HepG2 (cell line): ENCODE results near the gene PAMR1. TPM values are rescaled to one million over a fixed set of nuclear protein-coding genes. Genes with fewer than 3 reads are reported as not detected.

Experiments
- ATAC-seq: fragments of 200-7000 bp; cut with Tn5 transposase; 3 replicates; pipeline ENCODE4 v1.9.1; 2020; ENCODE audit warnings: mild to moderate bottlenecking, moderate library complexity
- BruUV-seq: library from RNA; stranded (reverse); fragments of 400-500 nt; replicated peaks from 2 replicates; lab custom pipeline; 2021; lab: Mats Ljungman, UMichigan
- CTCF ChIA-PET: fragments of 300-600 bp; formaldehyde crosslinking; extraction: SDS; loops from one replicate; lab custom pipeline; 2021; ENCODE audit warnings: low total read pairs, inconsistent platforms, low intra/inter-chr PET ratio; lab: Yijun Ruan, JAX
- POLR2A ChIA-PET: fragments of 350-600 bp; sonication (Branson Sonifier 250); formaldehyde crosslinking; loops from one replicate; lab custom pipeline; 2020; ENCODE audit warnings: antibody characterized with exemption, inconsistent platforms; lab: Yijun Ruan, JAX
- DNase-seq: peaks from one replicate; pipeline ENCODE4 v3.0.0-alpha.2; 2015; ENCODE audit warnings: low spot score
- FAIRE-seq: peaks from 3 replicates; lab custom pipeline; 2011; peaks lifted over from hg19 to GRCh38; lab: Jason Lieb, UNC
- H2AFZ ChIP-seq: one replicate; pipeline ENCODE4 v1.6.1; 2011; ENCODE audit warnings: low read length, inconsistent platforms
- H3K27ac ChIP-seq: fragments of 300-600 bp; 3 replicates; pipeline ENCODE4 v1.8.0; 2011; ENCODE audit warnings: mixed run types, mild to moderate bottlenecking, mixed read lengths, low read length, inconsistent platforms; ENCODE audit not compliant: insufficient read depth; ENCODE audit errors: extremely low read length
- H3K27me3 ChIP-seq, 2 experiments: fragments of 200-600 bp in 1 of 2; 2 replicates in 1 of 2; 3 replicates in 1 of 2; pipeline versions ENCODE4 v1.6.0 to v1.8.0; 2011; ENCODE audit warnings: low read length in 2 of 2, mild to moderate bottlenecking in 2 of 2, moderate library complexity in 2 of 2, inconsistent platforms in 1 of 2; ENCODE audit not compliant: insufficient read depth in 2 of 2, control insufficient read depth in 1 of 2
- H3K36me3 ChIP-seq, 2 experiments: fragments of 200-600 bp in 1 of 2; replicated peaks in 1 of 2; 2 replicates in 1 of 2; 3 replicates in 1 of 2; pipeline versions ENCODE4 v1.5.1 to v1.8.0; 2011; ENCODE audit warnings: low read length in 2 of 2, inconsistent platforms in 1 of 2; ENCODE audit not compliant: insufficient read depth in 2 of 2, control insufficient read depth in 1 of 2
- H3K4me1 ChIP-seq: 2 replicates; pipeline ENCODE4 v1.5.1; 2012; ENCODE audit warnings: low read length, inconsistent platforms; ENCODE audit not compliant: insufficient read depth
- H3K4me2 ChIP-seq: 2 replicates; pipeline ENCODE4 v1.6.0; 2011; ENCODE audit warnings: low read depth, low read length, inconsistent platforms
- H3K4me3 ChIP-seq, 3 experiments: fragments of 200-600 bp in 1 of 3; sonication (generic), shearing (Covaris generic) in 1 of 3; replicated peaks in 1 of 3; 2 replicates each; pipeline ENCODE4 v1.5.1; 2011 to 2016; ENCODE audit warnings: low read length in 3 of 3, inconsistent platforms in 2 of 3, low read depth in 2 of 3, mild to moderate bottlenecking in 2 of 3, control low read depth in 1 of 3, mixed read lengths in 1 of 3; ENCODE audit not compliant: insufficient read depth in 1 of 3
- H3K79me2 ChIP-seq: one replicate; pipeline ENCODE4 v1.6.1; 2011; ENCODE audit warnings: low read length, inconsistent platforms; ENCODE audit not compliant: insufficient read depth
- H3K9ac ChIP-seq: 2 replicates; pipeline ENCODE4 v1.6.0; 2011; ENCODE audit warnings: mild to moderate bottlenecking, low read depth, low read length, inconsistent platforms; ENCODE audit not compliant: insufficient read depth
- H3K9me3 ChIP-seq: 2 replicates; pipeline ENCODE4 v1.5.1; 2012; ENCODE audit warnings: mild to moderate bottlenecking, low read length
- H4K20me1 ChIP-seq: 2 replicates; pipeline ENCODE4 v1.6.0; 2011; ENCODE audit warnings: inconsistent platforms, mild to moderate bottlenecking, low read length, moderate library complexity; ENCODE audit not compliant: insufficient read depth
- BRCA1 ChIP-seq: sonication (generic); formaldehyde crosslinking; IDR thresholded peaks from 2 replicates; pipeline ENCODE4 v1.4.0; 2020; ENCODE audit warnings: missing genetic modification reagents
- ELF3 ChIP-seq: IDR thresholded peaks from 2 replicates; pipeline ENCODE4 v1.6.1; 2016; ENCODE audit warnings: missing genetic modification reagents, missing compliant biosample characterization
- GMEB2 ChIP-seq: IDR thresholded peaks from 2 replicates; pipeline ENCODE4 v1.6.1; 2016; ENCODE audit warnings: missing biosample characterization, missing genetic modification reagents, low read depth
- HDAC2 ChIP-seq: sonication (generic); formaldehyde crosslinking; IDR thresholded peaks from 2 replicates; pipeline ENCODE4 v1.4.0; 2020; ENCODE audit warnings: missing genetic modification reagents
- HOXD1 ChIP-seq: sonication (generic); formaldehyde crosslinking; IDR thresholded peaks from 2 replicates; pipeline ENCODE4 v1.5.0; 2020; ENCODE audit warnings: missing genetic modification reagents
- IKZF1 ChIP-seq: fragments of 450-650 bp; IDR thresholded peaks from 2 replicates; pipeline ENCODE4 v1.7.1; 2016
- NFE2L1 ChIP-seq: sonication (generic); formaldehyde crosslinking; IDR thresholded peaks from 2 replicates; pipeline ENCODE4 v1.4.0; 2020; ENCODE audit warnings: missing genetic modification reagents, mild to moderate bottlenecking, borderline replicate concordance
- REST ChIP-seq, 2 experiments: IDR thresholded peaks; 2 replicates each; pipeline ENCODE4 v1.6.1; 2011 to 2012; ENCODE audit warnings: low read length in 2 of 2, borderline replicate concordance in 1 of 2, low read depth in 1 of 2, mild to moderate bottlenecking in 1 of 2, moderate library complexity in 1 of 2
- ZNF253 ChIP-seq: sonication (generic); formaldehyde crosslinking; IDR thresholded peaks from 2 replicates; pipeline ENCODE4 v1.8.0; 2022; ENCODE audit warnings: mild to moderate bottlenecking, missing genetic modification reagents, borderline replicate concordance
- WGBS: methylation state at CpG from one replicate; pipeline ENCODE4 v1.1.6; 2017; ENCODE audit warnings: low lambda C conversion rate; 5-methylcytosine and 5-hydroxymethylcytosine counted together
- in situ Hi-C: cut with HindIII; loops from 2 replicates; pipeline ENCODE4 v1.10.0; 2017; ENCODE audit warnings: low pct_unique_long_range_greater_than_20kb; ENCODE audit not compliant: extremely low pct_ligation_motif_present
- intact Hi-C: fragments of 100-400 bp; cut with micrococcal nuclease; formaldehyde crosslinking; loops from one replicate; pipeline ENCODE4 v1.10.0; 2022; ENCODE audit not compliant: unreplicated experiment
- polyA plus RNA-seq, 8 experiments: library from polyadenylated mRNA; depleted of rRNA in 3 of 8; stranded (reverse) in 7 of 8; unstranded in 1 of 8; fragments of >200 nt; fragmentation: Illumina TruSeq in 4 of 8; extraction: Trizol in 4 of 8; gene quantifications; 2 replicates each; pipeline versions ENCODE4 v1.2.1 to v1.2.3, GENCODE V29; 2011 to 2016; ENCODE audit warnings: low read depth in 4 of 8, missing spikeins in 1 of 8, mixed read lengths in 1 of 8; ENCODE audit not compliant: insufficient read depth in 1 of 8
- total RNA-seq, 5 experiments: library from RNA; depleted of rRNA; stranded (reverse); fragments of >200 nt; fragmentation: Illumina TruSeq; extraction: Trizol; gene quantifications; 2 replicates each; pipeline ENCODE4 v1.2.3, GENCODE V29; 2016; ENCODE audit warnings: low read depth in 1 of 5

The PAMR1 gene
- total and polyA plus RNA-seq, 2 of the 13 experiments (the other 11 are each of a cell fraction or from before 2014, with no cell fraction given): not detected

- Histone ChIP-seq H3K79me2 (no peaks in the 10 kb centered on the region), H3K9me3 (no peaks in the 10 kb centered on the region), H3K27me3 (peaks cover 2 to 18% of the 10 kb centered on the region in 2 experiments; a peak in 3 of 5 replicates), H3K9ac (no peak overlapping the region), H3K4me3 (no peak overlapping the region), H3K36me3 (no peaks in the 10 kb centered on the region), H3K4me2 (no peak overlapping the region), H3K4me1 (no peaks in the 10 kb centered on the region), H4K20me1 (no peaks in the 10 kb centered on the region), H3K27ac (no peak overlapping the region), H2AFZ (no peak overlapping the region)
- 0% methylated on average over 2 of the region's 2 CpGs for WGBS
- BruUV-seq: no TSS peak
- in situ Hi-C loops: no loop called here
- intact Hi-C loops: no loop called here
- DNase-seq (no peak), ATAC-seq (no peak), FAIRE-seq (no peak)
- POLR2A ChIA-PET: no interaction called here
- TF ChIP-seq HDAC2 (no peak), IKZF1 (no peak), GMEB2 (CRISPR knock-in tag) (no peak), REST (IDR thresholded peaks at IDR 0.05; ENCODE audit: borderline replicate concordance in 1 of 2, low read depth in 1 of 2, low read length in 2 of 2) (no peak), ZNF253 (no peak), BRCA1 (CRISPR knock-in tag) (no peak), HOXD1 (no peak), NFE2L1 (CRISPR knock-in tag) (no peak), ELF3 (CRISPR knock-in tag) (no peak)
- CTCF ChIA-PET: no interaction called here
Observed at GRCh38 chr11:35529971-35530495, 4.6 kb upstream of the PAMR1 start.
